AG10803 (cell line): Measurements from ENCODE around the gene ABCA2.

Experiments
- DNase-seq: peaks from one replicate; pipeline ENCODE4 v3.0.0; 2010; ENCODE audit warnings: low read depth
- H3K4me3 ChIP-seq: 2 replicates; pipeline ENCODE4 v1.5.1; 2011; ENCODE audit warnings: mild to moderate bottlenecking, low read length, control low read depth
- CTCF ChIP-seq: conservative IDR thresholded peaks from 2 replicates; pipeline ENCODE4 v1.5.1; 2011; ENCODE audit warnings: mild to moderate bottlenecking, low read length, control low read depth, inconsistent platforms

ABCA2 gene

GRCh38 chr9:137052998-137053943, 25.2 kb upstream of the ABCA2 start:
- no peak overlapping the region for H3K4me3 ChIP-seq
- DNase-seq, result no peak
- TF ChIP-seq CTCF, result no peak

GRCh38 chr9:137052293-137052692, 24.3 kb upstream of the ABCA2 start:
- TF ChIP-seq CTCF, result no peak
- DNase-seq, result no peak
- H3K4me3 ChIP-seq, result no peak overlapping the region

GRCh38 chr9:137051145-137051724, 23.2 kb upstream of the ABCA2 start:
- no peak for TF ChIP-seq CTCF
- DNase-seq, result no peak
- no peak overlapping the region for H3K4me3 ChIP-seq

GRCh38 chr9:137050570-137050969, 22.5 kb upstream of the ABCA2 start:
- H3K4me3 ChIP-seq, result no peak overlapping the region
- no peak for TF ChIP-seq CTCF
- DNase-seq, result no peak

- TF ChIP-seq CTCF, result peak; percentile 53
- peak; percentile 24 for DNase-seq
- no peak overlapping the region for H3K4me3 ChIP-seq
Measured at GRCh38 chr9:137049544-137050449, 21.8 kb upstream of the ABCA2 start.

- H3K4me3 ChIP-seq, result no peak overlapping the region
- no peak for DNase-seq
- no peak for TF ChIP-seq CTCF
Measured at GRCh38 chr9:137048655-137049543, 20.9 kb upstream of the ABCA2 start.
